Measurements from ENCODE around the gene CENPE.

The CENPE gene

DNA sequence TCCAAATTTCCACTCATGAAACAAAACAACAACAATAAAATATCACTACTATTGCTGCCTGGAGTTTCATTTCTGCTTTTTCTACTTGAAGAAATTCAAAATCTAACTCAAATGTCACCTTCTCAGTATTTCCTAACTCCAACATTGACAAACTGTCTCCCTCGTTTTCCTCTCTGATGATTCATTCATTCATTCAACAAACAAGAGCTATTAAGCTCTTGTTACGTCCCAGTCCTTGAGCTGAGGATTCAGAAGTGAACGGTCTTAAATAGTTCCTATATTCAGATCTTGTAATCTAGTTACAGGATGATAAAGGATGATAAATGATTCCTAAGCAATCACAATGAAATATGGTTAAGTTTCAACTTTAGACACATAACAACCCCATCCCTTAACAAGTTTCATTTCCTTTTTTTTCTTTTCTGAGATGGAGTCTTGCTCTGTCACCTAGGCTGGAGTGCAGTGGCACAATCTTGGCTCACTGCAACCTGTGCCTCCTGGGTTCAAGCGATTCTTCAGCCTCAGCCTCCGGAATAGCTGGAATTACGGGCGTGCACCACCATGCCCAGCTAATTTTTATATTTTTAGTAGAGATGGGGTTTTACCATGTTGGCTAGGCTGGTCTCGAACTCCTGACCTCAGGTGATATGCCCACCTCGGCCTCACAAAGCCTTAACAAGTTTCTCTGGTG is 123.3 kb downstream of the CENPE start:
- DNase-seq: no peak

DNA sequence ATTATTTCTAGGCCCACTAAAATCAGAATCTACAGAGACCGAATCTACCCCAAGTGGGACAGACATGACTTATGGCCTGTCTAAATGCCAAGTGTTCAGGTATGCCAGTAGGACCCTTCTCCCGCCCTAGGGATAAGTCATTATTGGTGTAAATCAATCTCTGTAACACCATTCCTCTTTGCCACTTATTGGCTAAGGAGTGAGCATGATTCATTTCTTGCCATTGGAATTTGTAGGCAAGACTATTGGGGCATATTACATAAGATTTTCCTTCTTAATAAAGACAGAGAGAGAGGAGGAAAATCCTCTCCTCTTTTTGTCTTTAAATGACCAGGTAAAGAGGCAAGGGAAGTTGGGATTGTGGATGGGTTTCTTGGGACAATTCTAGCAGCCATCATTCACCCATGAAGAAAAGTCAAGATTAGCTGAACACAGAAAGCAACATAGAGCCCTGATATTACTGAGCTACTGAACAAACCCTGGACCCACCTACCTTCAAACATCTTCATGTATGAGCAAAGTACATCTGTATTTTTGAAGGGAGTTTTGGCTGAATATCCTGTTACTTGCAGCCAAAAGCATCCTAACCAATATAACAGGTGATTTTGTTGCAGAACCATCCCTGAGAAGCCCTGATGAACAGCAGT is 124.2 kb downstream of the CENPE start:
- no peak for DNase-seq

DNA sequence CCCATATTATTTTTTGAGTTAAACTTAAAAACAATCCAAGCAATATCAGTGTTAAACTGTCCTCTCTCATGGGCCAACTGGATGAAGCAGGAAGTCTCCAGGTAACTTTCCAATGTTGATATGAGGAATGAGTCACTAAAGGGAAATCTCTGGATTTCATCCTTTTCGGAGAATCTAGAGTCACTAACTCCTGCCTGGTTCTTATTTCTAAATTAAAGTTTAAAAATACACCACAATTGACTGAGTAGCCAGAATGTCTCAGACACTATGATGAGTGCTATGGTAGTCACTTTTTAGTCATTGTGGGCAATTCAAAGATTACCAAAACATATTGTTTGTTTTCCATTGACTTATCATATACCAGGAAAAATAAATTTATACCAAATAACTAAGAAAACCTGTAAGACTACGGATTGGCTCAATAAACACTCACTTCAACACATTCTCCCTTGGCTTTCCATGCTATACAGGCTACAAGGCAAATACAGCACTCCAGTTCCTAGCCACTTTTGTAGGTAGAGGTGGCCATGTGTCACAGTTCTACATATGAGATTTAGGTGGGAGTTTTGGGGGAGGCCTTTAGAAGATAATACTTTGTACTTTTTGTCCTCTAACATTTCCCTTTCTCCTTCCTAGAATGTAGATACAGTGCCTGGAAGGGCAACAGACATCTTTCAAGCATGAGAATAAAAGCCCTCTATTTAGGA is 130.1 kb downstream of the CENPE start:
- no peak for DNase-seq

GRCh38 chr4:103060453-103061148 is 137.5 kb downstream of the CENPE start:
- no peak for DNase-seq
